ENCODE measurements around the gene UBXN7.

- TF ChIP-seq CTCF (IDR thresholded peaks at IDR 0.05; ENCODE audit: poor library complexity, severe bottlenecking) = no peak
- no peak for TF ChIP-seq MXI1 (conservative IDR thresholded peaks at IDR 0.05; ENCODE audit: poor library complexity, severe bottlenecking)
- no peak for TF ChIP-seq POLR2AphosphoS5 (IDR thresholded peaks at IDR 0.05)
- TF ChIP-seq EZH2 (IDR thresholded peaks at IDR 0.05; ENCODE audit: borderline replicate concordance, insufficient read depth, low read length, poor library complexity, severe bottlenecking) = no peak
- TF ChIP-seq REST (IDR thresholded peaks at IDR 0.05; ENCODE audit: borderline replicate concordance) = no peak
Measured at GRCh38 chr3:196323016-196323415, 109.2 kb downstream of the UBXN7 start.
